AG10803 (cell line): ENCODE results near the gene AFF3.

Source experiments
- DNase-seq: peaks from one replicate; pipeline ENCODE4 v3.0.0; 2010; ENCODE audit warnings: low read depth
- H3K4me3 ChIP-seq: 2 replicates; pipeline ENCODE4 v1.5.1; 2011; ENCODE audit warnings: mild to moderate bottlenecking, low read length, control low read depth
- CTCF ChIP-seq: conservative IDR thresholded peaks from 2 replicates; pipeline ENCODE4 v1.5.1; 2011; ENCODE audit warnings: mild to moderate bottlenecking, low read length, control low read depth, inconsistent platforms

AFF3 gene

GRCh38 chr2:99878581-99879350 is 263.6 kb downstream of the AFF3 start:
- no peak for TF ChIP-seq CTCF
- DNase-seq: peak; percentile 46
- no peak overlapping the region for H3K4me3 ChIP-seq

DNA sequence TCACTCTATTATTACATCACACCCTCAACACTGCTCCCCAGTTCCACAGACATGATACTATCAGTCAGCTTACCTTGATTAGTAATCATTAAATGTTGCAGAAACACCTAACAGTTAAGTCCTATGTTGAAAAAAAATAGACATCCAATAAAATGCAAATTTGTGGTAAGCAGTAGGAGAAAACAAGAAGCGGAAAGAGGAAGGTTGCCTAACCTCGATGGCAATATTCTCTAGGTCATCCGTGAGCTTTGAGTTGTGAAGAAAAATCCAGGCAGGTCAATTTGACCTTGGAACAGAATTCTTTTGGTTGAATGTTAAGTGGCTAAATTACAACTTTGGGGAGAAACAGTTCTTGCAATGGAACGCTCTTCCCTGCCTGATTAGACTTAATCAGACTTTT is 264.4 kb downstream of the AFF3 start:
- DNase-seq: no peak
- TF ChIP-seq CTCF: no peak
- H3K4me3 ChIP-seq: no peak overlapping the region

DNA sequence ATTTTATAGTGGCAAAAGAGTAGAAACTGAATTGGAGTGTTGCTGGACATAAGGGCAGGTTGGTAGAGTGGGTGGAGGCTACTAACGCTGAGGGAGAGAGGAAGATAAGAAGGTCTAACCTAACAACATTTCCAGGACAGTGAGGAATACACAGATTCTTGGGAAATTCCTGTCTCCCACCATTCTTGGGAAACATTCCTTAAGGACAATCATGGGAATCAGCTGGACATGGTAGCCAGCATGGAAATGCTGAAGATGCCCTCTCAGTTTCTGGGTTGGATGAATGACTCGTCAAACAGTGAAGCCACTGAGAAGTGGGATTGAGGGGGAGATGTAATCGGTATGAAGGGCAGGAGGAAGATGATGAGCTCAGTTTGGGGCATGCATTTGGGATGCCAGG is 265.4 kb downstream of the AFF3 start:
- TF ChIP-seq CTCF: no peak
- no peak for DNase-seq
- no peak overlapping the region for H3K4me3 ChIP-seq

DNA sequence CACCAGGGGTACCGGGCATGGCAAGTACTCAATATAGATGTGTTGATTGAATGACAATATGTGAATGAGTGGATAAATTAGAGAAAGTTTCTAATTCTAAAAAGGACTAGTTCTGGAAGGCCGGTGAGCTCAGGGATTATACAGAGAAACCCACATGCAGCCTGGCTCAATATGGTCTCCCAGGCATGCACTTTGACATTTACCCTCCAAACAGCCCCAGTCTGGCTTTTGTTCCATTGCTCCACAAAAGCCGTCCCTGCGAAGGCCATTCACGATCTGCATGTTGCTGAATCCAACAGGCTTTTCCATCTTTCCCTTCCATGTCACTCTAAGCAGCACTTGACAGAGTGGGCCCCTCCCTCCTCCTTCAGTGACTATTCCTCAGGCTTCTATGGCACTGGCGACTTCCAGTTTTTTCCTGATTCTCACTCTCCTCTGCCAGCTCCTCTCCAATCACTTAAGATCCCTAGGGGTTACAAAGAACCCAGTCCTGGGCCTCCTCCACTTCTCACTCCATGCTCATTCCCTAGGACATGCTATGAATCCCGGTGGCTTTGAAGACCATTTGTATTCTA is 266.7 kb downstream of the AFF3 start:
- TF ChIP-seq CTCF: no peak
- DNase-seq: no peak

GRCh38 chr2:99868260-99868659 is 274.1 kb downstream of the AFF3 start:
- TF ChIP-seq CTCF: no peak
- H3K4me3 ChIP-seq: no peak overlapping the region
- DNase-seq: no peak

More for the DNA sequence above, 266.7 kb downstream of the AFF3 start:
- no peak overlapping the region for H3K4me3 ChIP-seq

GRCh38 chr2:99867770-99868169 is 274.6 kb downstream of the AFF3 start:
- TF ChIP-seq CTCF: no peak
- DNase-seq: no peak
- H3K4me3 ChIP-seq: no peak overlapping the region
